GM12875 (cell line): ENCODE measurements around the gene AKT3.
"Not testable (repeated sequence)": the region's sequence is repeated elsewhere in the genome, so short reads cannot be mapped to it uniquely, and the experiment has no call there.

Experiments
- H3K4me3 ChIP-seq: one replicate; pipeline ENCODE4 v1.5.1; 2011; ENCODE audit warnings: low read depth, low read length, control low read depth
- TF ChIP-seq, protein P1 (sequence below): IDR thresholded peaks from 2 replicates; pipeline ENCODE4 v1.5.1; 2011; ENCODE audit warnings: low read depth, mild to moderate bottlenecking, control low read depth, inconsistent platforms, low read length, moderate library complexity, borderline replicate concordance; ENCODE audit not compliant: insufficient read depth

The AKT3 gene

DNA sequence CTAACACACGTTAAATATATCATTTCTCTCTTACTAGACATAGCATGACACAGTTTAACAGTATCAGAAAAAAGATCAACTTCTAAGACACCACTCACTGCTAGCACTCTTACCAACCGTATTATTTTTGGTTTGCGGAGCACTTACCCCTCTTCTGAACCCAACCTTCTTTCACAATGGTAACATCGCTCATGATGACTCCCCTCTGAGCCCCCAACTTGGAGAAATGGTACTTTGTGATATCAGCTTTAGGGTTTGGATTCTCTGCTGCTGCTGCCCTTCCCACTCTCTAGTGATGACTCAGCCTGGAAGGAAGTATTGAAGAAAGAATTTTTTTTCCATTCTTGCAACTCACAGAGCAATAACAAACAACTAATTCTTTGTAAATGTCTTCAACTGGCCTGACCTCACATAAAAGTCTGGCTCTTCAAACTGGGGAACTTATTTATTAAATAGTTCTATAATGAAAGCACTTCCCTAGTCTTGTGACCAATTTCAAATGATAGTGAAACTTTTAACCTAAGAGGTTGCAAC is 7.0 kb downstream of the AKT3 start:
- TF ChIP-seq, protein P1, sequence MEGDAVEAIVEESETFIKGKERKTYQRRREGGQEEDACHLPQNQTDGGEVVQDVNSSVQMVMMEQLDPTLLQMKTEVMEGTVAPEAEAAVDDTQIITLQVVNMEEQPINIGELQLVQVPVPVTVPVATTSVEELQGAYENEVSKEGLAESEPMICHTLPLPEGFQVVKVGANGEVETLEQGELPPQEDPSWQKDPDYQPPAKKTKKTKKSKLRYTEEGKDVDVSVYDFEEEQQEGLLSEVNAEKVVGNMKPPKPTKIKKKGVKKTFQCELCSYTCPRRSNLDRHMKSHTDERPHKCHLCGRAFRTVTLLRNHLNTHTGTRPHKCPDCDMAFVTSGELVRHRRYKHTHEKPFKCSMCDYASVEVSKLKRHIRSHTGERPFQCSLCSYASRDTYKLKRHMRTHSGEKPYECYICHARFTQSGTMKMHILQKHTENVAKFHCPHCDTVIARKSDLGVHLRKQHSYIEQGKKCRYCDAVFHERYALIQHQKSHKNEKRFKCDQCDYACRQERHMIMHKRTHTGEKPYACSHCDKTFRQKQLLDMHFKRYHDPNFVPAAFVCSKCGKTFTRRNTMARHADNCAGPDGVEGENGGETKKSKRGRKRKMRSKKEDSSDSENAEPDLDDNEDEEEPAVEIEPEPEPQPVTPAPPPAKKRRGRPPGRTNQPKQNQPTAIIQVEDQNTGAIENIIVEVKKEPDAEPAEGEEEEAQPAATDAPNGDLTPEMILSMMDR = no peak
- no peak overlapping the region for H3K4me3 ChIP-seq

DNA sequence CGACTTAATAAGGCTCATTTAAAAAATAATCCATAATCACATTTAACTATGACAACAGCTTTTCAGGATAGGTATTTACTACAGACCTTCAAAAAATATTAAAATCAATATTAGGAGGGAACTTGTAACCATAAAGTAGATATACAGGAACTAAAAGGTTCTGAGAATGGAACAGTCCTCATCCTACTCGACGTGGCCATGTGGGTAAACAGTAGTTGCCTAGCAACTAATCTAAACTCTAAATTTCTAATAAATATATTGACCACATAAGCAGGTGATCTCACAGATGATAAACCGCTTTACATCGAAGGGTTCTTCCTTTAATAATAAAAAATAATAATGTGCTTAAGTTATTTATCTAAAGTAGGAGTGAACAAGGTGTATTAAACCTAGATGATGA is 7.9 kb downstream of the AKT3 start:
- TF ChIP-seq, protein P1 = no peak
- H3K4me3 ChIP-seq = no peak overlapping the region

DNA sequence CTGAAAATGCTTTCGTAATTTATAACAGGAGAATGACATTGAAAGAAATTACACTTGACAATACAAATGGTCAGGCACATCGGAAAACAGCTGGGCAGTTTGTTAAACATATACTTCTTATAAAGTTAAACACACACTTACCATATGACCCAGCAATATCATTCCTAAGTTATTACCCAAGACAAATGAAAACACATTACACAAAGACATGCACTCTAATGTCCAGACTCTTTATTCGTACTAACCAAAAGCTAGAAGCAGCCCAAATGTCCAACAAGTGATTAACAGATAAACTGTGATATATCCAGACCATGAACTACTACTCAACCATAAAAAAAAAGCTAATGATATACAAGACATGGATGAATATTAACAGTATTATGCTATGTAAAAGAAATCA is 8.5 kb downstream of the AKT3 start:
- no peak overlapping the region for H3K4me3 ChIP-seq

DNA sequence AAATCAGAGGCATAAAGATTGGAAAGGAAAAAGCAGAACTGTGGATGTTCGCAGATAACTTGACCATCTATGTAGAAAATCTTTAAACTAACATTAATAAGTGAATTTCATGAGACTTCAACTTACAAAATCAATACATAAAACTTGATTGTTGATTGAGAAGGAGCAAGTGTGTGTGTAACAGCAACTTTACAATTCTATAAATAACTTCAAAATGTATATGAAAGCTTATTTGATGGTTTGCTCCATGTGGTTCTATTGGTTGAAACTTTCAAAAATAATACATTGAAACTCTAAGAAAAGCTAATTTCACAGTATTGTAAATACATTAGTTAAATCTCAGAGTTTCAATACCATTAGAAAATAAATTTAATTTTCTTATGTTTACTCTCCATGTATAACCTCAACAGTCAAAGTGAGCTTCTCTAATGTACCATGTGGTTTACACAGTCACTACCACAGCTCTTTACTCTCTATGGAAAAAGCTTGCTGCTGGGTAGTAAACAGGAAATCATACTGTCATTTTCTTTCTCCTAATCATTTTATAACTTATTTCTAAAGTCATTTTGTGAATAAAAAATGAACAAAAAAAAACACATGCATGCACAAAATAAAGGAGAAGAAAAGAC is 12.0 kb downstream of the AKT3 start:
- TF ChIP-seq, protein P1 = no peak
- no peak overlapping the region for H3K4me3 ChIP-seq

More for the DNA sequence above, 8.5 kb downstream of the AKT3 start:
- TF ChIP-seq, protein P1 = no peak

DNA sequence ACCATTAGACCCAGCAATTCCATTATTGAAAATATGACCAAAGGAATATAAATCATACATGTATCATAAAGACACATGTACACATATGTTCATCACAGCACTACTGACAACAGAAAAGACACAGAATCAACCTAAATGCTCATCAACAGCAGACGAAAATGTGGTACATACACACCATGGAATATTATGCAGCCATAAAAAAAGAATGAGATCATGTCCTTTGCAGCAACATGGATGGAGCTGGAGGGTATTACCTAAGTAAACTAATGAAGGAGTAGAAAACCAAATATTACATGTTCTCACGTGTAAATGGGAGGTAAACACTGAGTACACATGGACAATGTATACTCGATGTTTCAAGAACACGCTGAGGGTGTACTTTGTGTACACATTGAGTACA is 15.9 kb downstream of the AKT3 start:
- H3K4me3 ChIP-seq = no peak overlapping the region
- TF ChIP-seq, protein P1 = no peak

DNA sequence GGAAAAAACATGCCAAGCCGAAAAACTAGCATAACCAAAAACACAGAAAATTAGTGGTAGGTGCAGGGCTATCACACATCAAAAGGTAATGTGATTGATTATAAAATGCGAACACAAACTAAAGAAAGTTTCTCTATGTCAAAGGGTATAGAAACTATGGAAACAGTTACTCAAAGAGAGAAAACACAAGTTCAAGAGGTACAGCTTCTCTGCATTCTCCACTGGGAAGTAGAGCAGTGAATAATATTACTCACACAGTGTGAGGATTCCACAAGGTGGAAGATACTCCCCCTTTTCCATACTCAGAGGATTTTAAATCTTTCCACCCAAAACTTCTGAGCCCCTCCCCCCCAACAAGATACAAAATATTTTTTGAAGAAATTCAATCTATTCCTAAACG is 18.6 kb downstream of the AKT3 start:
- no peak overlapping the region for H3K4me3 ChIP-seq
- TF ChIP-seq, protein P1 = no peak

DNA sequence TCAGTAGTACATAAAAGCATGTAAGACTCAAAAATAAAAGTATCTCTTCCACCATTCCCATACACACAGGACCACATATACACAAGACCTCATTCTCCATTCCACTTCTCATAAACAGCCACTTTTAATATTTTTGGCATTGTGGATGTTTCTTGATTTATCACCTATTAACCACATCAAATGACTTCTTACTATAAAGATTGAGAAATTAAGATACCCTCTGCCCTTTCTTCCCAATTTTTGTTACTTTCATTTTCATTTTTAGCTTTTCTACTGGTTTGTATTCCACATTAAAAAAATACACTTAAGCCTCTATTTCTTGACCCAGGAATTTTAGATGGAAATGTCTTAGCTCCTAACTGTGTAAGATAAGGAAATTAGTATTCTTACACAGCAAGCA is 22.8 kb downstream of the AKT3 start:
- TF ChIP-seq, protein P1 = no peak
- no peak overlapping the region for H3K4me3 ChIP-seq

DNA sequence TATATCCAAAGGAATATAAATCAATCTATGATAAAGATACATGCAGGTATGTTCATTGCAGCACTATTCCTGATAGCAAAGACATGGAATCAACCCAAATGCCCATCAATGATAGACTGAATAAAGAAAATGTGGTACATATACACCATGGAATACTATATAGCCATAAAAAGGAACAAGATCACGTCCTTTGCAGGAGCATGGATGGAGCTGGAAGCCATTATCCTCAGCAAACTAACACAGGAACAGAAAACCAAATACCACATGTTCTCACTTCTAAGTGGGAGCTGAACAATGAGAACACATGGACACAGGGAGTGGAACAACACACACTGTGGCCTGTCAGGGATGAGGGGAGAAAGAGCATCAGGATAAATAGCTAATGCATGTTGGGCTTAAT is 25.1 kb downstream of the AKT3 start:
- H3K4me3 ChIP-seq = not testable (repeated sequence)
